ENCODE measurements around the gene PCDH15.

DNA sequence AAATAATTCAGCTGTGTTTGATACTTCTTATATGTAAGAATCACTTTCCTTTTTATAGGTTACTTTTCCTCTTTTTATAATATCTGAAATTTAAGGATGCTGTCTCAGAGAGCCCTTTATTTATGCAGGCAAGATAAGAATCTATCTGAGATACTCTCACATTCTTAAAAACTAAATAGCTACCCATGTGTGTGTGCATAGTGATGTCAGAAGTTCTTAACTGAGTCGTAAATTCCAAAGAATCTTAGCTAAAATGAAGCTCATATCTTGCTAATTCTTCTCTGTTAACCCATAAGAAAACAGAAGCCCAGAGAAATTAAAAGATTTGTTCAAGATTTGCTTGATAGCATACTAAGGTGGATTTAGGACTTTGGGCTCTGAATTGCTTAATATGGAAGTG lies 118.5 kb downstream of the PCDH15 start:
- TF ChIP-seq, protein P1, sequence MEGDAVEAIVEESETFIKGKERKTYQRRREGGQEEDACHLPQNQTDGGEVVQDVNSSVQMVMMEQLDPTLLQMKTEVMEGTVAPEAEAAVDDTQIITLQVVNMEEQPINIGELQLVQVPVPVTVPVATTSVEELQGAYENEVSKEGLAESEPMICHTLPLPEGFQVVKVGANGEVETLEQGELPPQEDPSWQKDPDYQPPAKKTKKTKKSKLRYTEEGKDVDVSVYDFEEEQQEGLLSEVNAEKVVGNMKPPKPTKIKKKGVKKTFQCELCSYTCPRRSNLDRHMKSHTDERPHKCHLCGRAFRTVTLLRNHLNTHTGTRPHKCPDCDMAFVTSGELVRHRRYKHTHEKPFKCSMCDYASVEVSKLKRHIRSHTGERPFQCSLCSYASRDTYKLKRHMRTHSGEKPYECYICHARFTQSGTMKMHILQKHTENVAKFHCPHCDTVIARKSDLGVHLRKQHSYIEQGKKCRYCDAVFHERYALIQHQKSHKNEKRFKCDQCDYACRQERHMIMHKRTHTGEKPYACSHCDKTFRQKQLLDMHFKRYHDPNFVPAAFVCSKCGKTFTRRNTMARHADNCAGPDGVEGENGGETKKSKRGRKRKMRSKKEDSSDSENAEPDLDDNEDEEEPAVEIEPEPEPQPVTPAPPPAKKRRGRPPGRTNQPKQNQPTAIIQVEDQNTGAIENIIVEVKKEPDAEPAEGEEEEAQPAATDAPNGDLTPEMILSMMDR (IDR thresholded peaks at IDR 0.05; ENCODE audit: borderline replicate concordance, extremely low read depth, low read length, poor library complexity, severe bottlenecking), result no peak
- TF ChIP-seq EZH2 (IDR thresholded peaks at IDR 0.05; ENCODE audit: borderline replicate concordance, low read depth, low read length, severe bottlenecking), result no peak

Data from DND-41 (cell line).